Lower leg skin (tissue), 4 donors: ENCODE data around the gene CELF5. TPM values are rescaled to one million over a fixed set of nuclear protein-coding genes. Genes with fewer than 3 reads are reported as not detected.

Source experiments
- DNase-seq, 2 donors: peaks; one replicate each; pipeline ENCODE4 v3.0.0-alpha.2; 2019; ENCODE audit warnings: low spot score in 2 of 2
- H3K4me3 ChIP-seq: fragments of 200-600 bp; sonication (generic); 2 replicates; pipeline ENCODE4 v1.5.1; 2017; ENCODE audit warnings: mild to moderate bottlenecking, low read depth; ENCODE audit not compliant: poor library complexity, severe bottlenecking
- POLR2A ChIP-seq, 2 donors: fragments of 450-650 bp; IDR thresholded peaks; one replicate each; pipeline ENCODE4 v1.6.1; 2016 to 2017; ENCODE audit warnings: antibody characterized with exemption in 2 of 2, mild to moderate bottlenecking in 1 of 2, moderate library complexity in 1 of 2
- WGBS, 2 donors: methylation state at CpG; one replicate each; pipeline ENCODE4 v1.1.5; 2018; 5-methylcytosine and 5-hydroxymethylcytosine counted together
- intact Hi-C: fragments of 100-400 bp; cut with DNase I; formaldehyde crosslinking; loops from one replicate; pipeline ENCODE4 v1.15.0; 2023; ENCODE audit warnings: low total_unique reads
- total RNA-seq, 4 donors: library from RNA; depleted of rRNA; stranded (reverse); fragments of >200 nt; gene quantifications; one replicate each; pipeline ENCODE4 v1.1.0, GENCODE V29; 2016
- TF ChIP-seq, protein P1 (sequence below), 3 donors: fragments of 450-650 bp; IDR thresholded peaks; one replicate each; pipeline ENCODE4 v1.5.1; 2016; ENCODE audit warnings: antibody characterized with exemption in 3 of 3, mild to moderate bottlenecking in 3 of 3, moderate library complexity in 2 of 3

Gene CELF5
- total RNA-seq, 4 donors from 2014 or later, result 0.20 to 0.39 TPM; not detected in 2

DNA sequence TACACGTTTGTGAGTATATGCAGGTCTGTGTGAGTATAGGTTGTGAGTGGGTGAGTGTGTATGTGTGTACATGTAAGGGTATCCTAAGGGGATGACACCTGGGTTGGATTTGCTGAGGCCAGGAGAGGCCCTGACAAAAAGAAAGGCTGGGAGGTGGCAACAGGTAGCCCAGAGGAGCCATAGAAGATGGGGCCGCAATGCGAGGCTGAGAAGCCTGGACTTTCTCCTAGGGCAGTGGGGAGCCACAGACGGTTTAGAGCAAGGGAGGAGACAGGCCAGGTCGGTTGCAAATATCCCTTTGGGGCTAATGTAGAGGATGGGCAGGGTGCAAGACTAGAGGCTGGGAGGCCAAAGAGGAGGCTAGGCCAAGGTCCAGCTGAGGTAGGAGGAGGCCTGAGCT lies 54.3 kb downstream of the CELF5 start:
- intact Hi-C loops, result loop anchor here (5.0 kb wide), 1 partner anchor 286 kb away; no protein-coding TSS in a partner anchor
- 80 to 86% methylated on average over 5 of the region's 5 CpGs for WGBS, 2 donors
- H3K4me3 ChIP-seq, result no peak overlapping the region
- no peak for DNase-seq
- TF ChIP-seq, protein P1, sequence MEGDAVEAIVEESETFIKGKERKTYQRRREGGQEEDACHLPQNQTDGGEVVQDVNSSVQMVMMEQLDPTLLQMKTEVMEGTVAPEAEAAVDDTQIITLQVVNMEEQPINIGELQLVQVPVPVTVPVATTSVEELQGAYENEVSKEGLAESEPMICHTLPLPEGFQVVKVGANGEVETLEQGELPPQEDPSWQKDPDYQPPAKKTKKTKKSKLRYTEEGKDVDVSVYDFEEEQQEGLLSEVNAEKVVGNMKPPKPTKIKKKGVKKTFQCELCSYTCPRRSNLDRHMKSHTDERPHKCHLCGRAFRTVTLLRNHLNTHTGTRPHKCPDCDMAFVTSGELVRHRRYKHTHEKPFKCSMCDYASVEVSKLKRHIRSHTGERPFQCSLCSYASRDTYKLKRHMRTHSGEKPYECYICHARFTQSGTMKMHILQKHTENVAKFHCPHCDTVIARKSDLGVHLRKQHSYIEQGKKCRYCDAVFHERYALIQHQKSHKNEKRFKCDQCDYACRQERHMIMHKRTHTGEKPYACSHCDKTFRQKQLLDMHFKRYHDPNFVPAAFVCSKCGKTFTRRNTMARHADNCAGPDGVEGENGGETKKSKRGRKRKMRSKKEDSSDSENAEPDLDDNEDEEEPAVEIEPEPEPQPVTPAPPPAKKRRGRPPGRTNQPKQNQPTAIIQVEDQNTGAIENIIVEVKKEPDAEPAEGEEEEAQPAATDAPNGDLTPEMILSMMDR (IDR thresholded peaks at IDR 0.05), result no peak
- no peak for TF ChIP-seq POLR2A (IDR thresholded peaks at IDR 0.05)

DNA sequence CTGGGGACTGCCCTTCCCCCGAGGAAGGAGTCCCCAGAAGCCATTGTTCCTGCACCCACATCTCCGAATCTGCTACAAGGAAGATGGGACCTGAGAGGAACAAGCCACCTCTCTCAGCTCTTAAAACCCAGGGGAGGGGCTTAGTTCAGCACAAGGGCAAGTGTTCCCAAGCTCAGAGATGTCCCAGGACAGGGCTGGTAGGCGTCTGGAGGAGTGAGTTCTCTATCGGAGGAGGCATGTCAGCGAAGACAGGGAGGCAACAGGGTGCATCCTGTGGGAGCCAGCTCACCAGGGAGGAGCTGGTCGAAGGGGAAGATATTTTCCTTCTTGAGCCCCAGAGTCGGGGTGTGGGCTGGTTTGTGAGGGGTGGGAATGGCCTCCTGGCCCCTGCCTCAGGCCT lies 54.8 kb downstream of the CELF5 start:
- WGBS, 2 donors, result 71 to 84% methylated on average over 7 of the region's 7 CpGs
- intact Hi-C loops, result loop anchor here (5.0 kb wide), 1 partner anchor 287 kb away; no protein-coding TSS in a partner anchor
- no peak for DNase-seq
- H3K4me3 ChIP-seq, result no peak overlapping the region
- TF ChIP-seq, protein P1 (IDR thresholded peaks at IDR 0.05), result no peak
- no peak for TF ChIP-seq POLR2A (IDR thresholded peaks at IDR 0.05)

DNA sequence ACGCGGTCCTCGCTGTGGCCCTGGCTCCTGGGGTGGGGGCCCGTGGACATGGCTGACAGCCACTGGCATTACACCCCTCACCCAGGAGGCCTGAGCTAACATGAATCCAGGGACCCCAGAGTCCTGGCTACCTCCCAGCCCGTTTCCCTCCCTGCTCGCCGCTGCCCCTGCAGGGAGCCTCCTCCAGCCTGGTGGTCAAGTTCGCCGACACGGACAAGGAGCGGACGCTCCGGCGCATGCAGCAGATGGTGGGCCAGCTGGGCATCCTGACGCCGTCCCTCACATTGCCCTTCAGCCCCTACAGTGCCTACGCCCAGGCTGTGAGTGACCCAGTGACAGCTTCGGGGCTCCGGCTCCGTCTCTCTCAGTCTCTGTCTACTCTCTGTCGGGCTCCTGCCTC lies 56.6 kb downstream of the CELF5 start:
- no peak for DNase-seq
- H3K4me3 ChIP-seq, result no peak overlapping the region
- intact Hi-C loops, result no loop called here
- 84 to 85% methylated on average over 16 to 21 of the region's 21 CpGs for WGBS, 2 donors
- TF ChIP-seq, protein P1 (IDR thresholded peaks at IDR 0.05), result no peak
- no peak for TF ChIP-seq POLR2A (IDR thresholded peaks at IDR 0.05)

DNA sequence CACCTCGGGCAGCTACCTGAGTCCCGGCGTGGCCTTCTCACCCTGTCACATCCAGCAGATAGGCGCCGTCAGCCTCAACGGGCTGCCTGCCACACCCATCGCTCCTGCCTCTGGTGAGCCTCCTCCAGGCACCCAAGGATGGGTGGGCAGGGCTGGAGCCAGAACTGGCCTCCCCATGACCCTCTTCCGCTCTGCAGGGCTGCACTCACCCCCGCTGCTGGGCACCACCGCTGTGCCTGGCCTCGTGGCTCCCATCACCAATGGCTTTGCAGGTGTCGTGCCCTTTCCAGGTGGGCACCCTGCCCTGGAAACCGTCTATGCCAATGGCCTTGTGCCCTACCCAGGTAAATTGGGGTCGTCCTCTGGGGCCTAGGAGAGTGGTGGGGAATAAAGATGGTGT lies 57.7 kb downstream of the CELF5 start:
- 72 to 76% methylated on average over 14 of the region's 14 CpGs for WGBS, 2 donors
- TF ChIP-seq POLR2A (IDR thresholded peaks at IDR 0.05), result no peak
- TF ChIP-seq, protein P1 (IDR thresholded peaks at IDR 0.05), result no peak
- no peak for DNase-seq
- H3K4me3 ChIP-seq, result no peak overlapping the region
- intact Hi-C loops, result no loop called here

DNA sequence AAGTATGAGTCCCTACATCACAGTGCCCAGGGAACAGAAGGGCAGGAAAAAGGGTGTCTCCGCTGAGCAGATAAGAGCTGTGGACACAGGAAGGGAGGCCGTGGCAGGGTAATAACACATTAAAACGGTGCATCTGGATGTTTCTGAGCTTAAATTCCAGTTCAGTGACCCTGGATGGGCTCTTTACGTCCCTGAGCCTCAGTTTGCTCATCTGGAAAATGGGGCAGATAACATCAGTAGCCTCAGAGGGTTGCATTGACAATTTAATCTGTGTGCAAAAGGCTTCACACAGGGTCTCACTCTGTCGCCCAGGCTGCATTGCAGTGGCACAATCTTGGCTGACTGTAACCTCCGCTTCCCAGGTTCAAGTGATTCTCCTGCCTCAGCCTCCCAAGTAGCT lies 58.1 kb downstream of the CELF5 start:
- H3K4me3 ChIP-seq, result no peak overlapping the region
- 73 to 79% methylated on average over 6 of the region's 6 CpGs for WGBS, 2 donors
- no peak for TF ChIP-seq POLR2A (IDR thresholded peaks at IDR 0.05)
- TF ChIP-seq, protein P1 (IDR thresholded peaks at IDR 0.05), result no peak
- DNase-seq, result no peak
- intact Hi-C loops, result no loop called here

DNA sequence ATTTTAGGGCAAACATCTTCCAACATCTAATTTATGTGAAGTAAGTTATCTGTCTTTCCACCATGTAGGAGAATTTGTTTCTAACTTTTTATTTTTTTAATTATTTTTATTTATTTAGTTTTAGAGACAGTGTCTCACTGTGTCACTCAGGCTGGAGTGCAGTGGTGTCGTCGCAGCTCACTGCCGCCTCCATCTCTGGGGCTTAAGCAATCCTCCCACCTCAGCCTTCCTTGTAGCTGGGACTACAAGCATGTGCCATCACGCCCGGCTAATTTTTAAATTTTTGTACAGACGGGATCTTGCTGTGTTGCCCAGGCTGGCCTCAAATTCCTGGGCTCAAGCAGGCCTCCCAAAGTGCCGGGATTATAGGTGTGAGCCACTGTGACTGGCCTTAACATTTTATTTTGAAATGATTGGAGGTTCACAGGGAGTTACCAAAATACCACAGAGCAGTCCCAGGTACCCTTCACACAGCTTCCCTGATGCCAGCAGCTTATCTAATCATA lies 58.8 kb downstream of the CELF5 start:
- intact Hi-C loops, result no loop called here
- TF ChIP-seq POLR2A (IDR thresholded peaks at IDR 0.05), result no peak
- TF ChIP-seq, protein P1 (IDR thresholded peaks at IDR 0.05), result no peak
- DNase-seq, result no peak
- 74 to 78% methylated on average over 7 of the region's 7 CpGs for WGBS, 2 donors
- H3K4me3 ChIP-seq, result no peak overlapping the region
